Mucosa of stomach (tissue), 1 donor: ENCODE measurements around the gene KRT33A.

Source experiments
- H3K27me3 ChIP-seq: one replicate; pipeline ENCODE4 v1.7.0; 2013; ENCODE audit warnings: mild to moderate bottlenecking, low read length; ENCODE audit not compliant: control insufficient read depth, insufficient read depth
- H3K36me3 ChIP-seq: one replicate; pipeline ENCODE4 v1.7.0; 2013; ENCODE audit warnings: low read length; ENCODE audit not compliant: control insufficient read depth, insufficient read depth
- H3K4me1 ChIP-seq: one replicate; pipeline ENCODE4 v1.7.0; 2013; ENCODE audit warnings: mild to moderate bottlenecking, low read length; ENCODE audit not compliant: control insufficient read depth, insufficient read depth
- H3K4me3 ChIP-seq: one replicate; pipeline ENCODE4 v1.7.0; 2013; ENCODE audit warnings: low read length
- H3K9ac ChIP-seq: one replicate; pipeline ENCODE4 v1.7.0; 2013; ENCODE audit warnings: mild to moderate bottlenecking, low read length, moderate library complexity
- H3K9me3 ChIP-seq: one replicate; pipeline ENCODE4 v1.7.0; 2013; ENCODE audit warnings: mild to moderate bottlenecking, low read length, moderate library complexity; ENCODE audit not compliant: control insufficient read depth
- donor health status: Pancreatic carcinoma.

KRT33A gene

GRCh38 chr17:41335747-41336146 lies 14.9 kb downstream of the KRT33A start:
- peaks cover 5% of the 10 kb centered on the region for H3K4me1 ChIP-seq
- no peaks in the 10 kb centered on the region for H3K9me3 ChIP-seq
- no peaks in the 10 kb centered on the region for H3K36me3 ChIP-seq
- H3K4me3 ChIP-seq, result no peak overlapping the region
- peaks cover 5% of the 10 kb centered on the region for H3K27me3 ChIP-seq
- H3K9ac ChIP-seq, result no peak overlapping the region

- H3K36me3 ChIP-seq, result no peaks in the 10 kb centered on the region
- no peaks in the 10 kb centered on the region for H3K9me3 ChIP-seq
- H3K27me3 ChIP-seq, result peaks cover 5% of the 10 kb centered on the region
- H3K4me1 ChIP-seq, result peaks cover 5% of the 10 kb centered on the region
- no peak overlapping the region for H3K4me3 ChIP-seq
- no peak overlapping the region for H3K9ac ChIP-seq
These were observed 16.0 kb downstream of the KRT33A start for GRCh38 chr17:41334385-41335305.

DNA sequence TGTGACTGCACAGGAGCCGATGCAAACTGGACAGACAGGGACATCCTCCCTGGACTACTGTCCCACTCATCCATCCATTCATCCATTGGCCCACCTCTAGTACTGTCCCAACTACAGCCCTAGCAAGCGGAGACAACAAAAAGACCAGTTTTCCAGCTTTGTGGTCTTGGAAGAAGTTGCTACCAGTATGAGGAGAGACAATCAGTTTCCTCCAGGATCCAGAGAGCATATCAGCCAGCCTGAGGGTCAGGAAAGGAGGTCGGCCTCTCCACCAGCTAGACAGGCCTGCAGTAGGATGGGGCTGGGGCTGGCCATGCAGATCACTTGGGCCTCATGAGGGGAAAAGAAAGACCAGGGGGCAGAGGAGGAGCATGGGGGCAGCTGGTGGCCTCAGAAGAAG lies 16.8 kb downstream of the KRT33A start:
- Histone ChIP-seq H3K4me3 (no peak overlapping the region), H3K9me3 (no peaks in the 10 kb centered on the region), H3K9ac (no peak overlapping the region), H3K36me3 (no peaks in the 10 kb centered on the region), H3K4me1 (peaks cover 1% of the 10 kb centered on the region), H3K27me3 (peaks cover 5% of the 10 kb centered on the region)

DNA sequence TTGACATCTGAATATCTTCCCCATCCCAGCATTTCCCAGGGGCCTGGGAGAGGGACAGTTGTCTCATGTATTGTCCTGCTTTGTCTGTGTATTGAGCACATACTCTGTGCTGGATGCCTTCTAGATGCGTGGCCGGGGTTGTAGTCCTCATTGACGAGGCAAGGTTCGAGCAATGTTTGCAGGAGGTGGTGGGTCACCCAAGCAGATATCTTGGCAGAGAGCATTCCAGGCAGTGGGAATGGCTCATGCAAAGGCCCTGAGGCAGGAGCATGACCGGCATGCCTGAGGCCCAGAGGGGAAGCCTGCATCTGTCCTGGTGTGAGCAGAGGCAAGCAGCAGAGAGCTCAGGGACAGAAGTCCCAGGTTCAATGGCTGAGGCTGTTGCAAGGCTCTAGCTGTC lies 17.5 kb downstream of the KRT33A start:
- peaks cover 5% of the 10 kb centered on the region for H3K27me3 ChIP-seq
- H3K9me3 ChIP-seq, result no peaks in the 10 kb centered on the region
- H3K9ac ChIP-seq, result no peak overlapping the region
- no peaks in the 10 kb centered on the region for H3K4me1 ChIP-seq
- H3K36me3 ChIP-seq, result no peaks in the 10 kb centered on the region
- no peak overlapping the region for H3K4me3 ChIP-seq

GRCh38 chr17:41332239-41332638 lies 18.4 kb downstream of the KRT33A start:
- Histone ChIP-seq H3K9me3 (no peaks in the 10 kb centered on the region), H3K4me1 (no peaks in the 10 kb centered on the region), H3K9ac (no peak overlapping the region), H3K4me3 (no peak overlapping the region), H3K36me3 (no peaks in the 10 kb centered on the region), H3K27me3 (peaks cover 5% of the 10 kb centered on the region)

DNA sequence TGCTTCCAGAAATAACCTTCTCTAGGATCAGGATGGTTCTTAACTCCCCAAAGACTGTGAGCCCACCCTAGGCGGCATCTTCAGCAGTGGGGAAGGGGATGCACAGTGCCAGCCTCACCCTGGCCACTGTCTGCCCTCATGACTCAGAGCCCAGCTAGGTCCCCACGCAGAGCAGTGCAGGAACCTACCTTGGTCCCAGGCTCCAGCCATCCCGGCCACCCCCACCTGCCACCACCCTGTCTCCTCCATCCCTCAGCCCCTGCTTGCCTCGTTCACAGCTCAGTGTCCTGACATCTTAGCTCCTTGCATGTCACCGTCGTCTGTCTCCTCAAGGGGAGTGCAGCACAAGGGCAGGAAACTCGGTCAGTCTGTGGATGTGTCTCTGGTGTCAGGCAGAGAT lies 19.0 kb downstream of the KRT33A start:
- Histone ChIP-seq H3K36me3 (no peaks in the 10 kb centered on the region), H3K4me1 (no peaks in the 10 kb centered on the region), H3K9ac (no peak overlapping the region), H3K4me3 (no peak overlapping the region), H3K27me3 (peaks cover 5% of the 10 kb centered on the region), H3K9me3 (no peaks in the 10 kb centered on the region)

DNA sequence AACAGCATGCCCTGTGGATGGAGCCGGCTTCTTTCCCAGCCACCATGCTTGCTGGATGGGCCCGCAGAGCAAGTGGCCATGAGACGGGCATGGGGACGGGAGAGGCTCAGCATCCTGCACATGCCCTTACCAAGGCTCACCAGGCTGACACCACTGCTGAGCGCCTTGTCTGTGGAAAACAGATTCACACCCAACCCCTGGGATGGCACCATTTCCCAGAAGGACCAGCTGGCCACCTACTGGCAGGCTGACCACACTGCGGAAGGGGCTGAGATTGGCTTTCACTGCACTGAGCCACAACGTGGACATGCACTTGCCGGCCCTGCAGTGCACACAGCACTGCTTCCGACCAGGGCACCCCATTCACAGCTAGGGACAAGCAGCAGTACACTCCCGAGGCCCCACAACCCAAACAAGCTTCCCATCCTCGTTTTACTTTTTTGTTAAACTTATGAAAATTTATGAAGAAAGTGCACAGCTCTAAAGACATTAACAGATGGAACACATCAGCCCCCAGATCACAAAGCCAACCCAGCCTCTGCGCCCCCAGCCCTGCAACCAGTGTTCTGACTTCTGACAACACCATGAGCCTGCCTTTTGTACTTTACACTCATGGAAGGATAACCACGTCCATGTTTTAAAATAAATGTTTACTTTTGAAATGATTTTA lies 21.2 kb downstream of the KRT33A start:
- Histone ChIP-seq H3K9ac (no peak overlapping the region), H3K4me1 (no peaks in the 10 kb centered on the region), H3K9me3 (no peaks in the 10 kb centered on the region), H3K27me3 (no peaks in the 10 kb centered on the region), H3K36me3 (no peaks in the 10 kb centered on the region), H3K4me3 (no peak overlapping the region)

- H3K9ac ChIP-seq, result no peak overlapping the region
- no peaks in the 10 kb centered on the region for H3K9me3 ChIP-seq
- no peaks in the 10 kb centered on the region for H3K27me3 ChIP-seq
These were observed 22.4 kb downstream of the KRT33A start for GRCh38 chr17:41328207-41328606.

DNA sequence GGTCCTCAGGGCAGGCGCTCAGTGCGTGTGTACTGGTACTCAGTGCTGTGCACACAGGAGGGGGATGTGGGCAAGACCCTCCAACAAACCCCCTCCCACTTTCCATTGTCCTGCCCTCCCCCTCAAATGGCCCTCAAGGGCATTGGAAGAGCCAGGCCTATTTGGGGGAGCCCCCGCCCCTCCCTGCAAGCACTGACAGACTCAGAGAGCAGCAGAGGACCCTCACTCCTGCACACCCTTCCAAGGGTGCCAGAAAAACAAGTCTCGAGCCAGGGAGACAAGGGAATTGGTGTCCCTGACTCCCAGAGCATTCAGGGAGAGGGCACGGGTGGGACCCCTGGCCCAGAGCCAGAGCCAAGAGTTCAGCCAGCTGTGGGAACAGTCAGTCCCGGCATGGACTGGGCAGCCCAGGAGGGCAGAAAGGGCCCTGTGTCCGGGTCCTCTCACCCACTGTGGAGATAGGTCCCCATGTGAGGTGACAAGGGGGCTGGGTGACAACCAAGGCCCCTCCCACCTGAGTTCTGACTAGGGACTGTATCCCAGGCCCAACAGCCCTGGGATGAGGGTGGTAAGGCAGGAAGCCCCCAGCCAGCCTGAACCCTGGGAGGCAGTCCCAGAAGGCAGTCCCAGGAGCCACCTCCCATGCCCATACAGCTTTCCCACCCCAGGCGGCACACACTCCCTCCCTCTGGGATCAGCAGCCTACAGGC lies 23.1 kb downstream of the KRT33A start:
- Histone ChIP-seq H3K27me3 (no peaks in the 10 kb centered on the region), H3K36me3 (no peaks in the 10 kb centered on the region), H3K4me1 (no peaks in the 10 kb centered on the region), H3K9me3 (no peaks in the 10 kb centered on the region), H3K4me3 (no peak overlapping the region), H3K9ac (no peak overlapping the region)

More at GRCh38 chr17:41328207-41328606, 22.4 kb downstream of the KRT33A start:
- Histone ChIP-seq H3K36me3 (no peaks in the 10 kb centered on the region), H3K4me3 (no peak overlapping the region), H3K4me1 (no peaks in the 10 kb centered on the region)

DNA sequence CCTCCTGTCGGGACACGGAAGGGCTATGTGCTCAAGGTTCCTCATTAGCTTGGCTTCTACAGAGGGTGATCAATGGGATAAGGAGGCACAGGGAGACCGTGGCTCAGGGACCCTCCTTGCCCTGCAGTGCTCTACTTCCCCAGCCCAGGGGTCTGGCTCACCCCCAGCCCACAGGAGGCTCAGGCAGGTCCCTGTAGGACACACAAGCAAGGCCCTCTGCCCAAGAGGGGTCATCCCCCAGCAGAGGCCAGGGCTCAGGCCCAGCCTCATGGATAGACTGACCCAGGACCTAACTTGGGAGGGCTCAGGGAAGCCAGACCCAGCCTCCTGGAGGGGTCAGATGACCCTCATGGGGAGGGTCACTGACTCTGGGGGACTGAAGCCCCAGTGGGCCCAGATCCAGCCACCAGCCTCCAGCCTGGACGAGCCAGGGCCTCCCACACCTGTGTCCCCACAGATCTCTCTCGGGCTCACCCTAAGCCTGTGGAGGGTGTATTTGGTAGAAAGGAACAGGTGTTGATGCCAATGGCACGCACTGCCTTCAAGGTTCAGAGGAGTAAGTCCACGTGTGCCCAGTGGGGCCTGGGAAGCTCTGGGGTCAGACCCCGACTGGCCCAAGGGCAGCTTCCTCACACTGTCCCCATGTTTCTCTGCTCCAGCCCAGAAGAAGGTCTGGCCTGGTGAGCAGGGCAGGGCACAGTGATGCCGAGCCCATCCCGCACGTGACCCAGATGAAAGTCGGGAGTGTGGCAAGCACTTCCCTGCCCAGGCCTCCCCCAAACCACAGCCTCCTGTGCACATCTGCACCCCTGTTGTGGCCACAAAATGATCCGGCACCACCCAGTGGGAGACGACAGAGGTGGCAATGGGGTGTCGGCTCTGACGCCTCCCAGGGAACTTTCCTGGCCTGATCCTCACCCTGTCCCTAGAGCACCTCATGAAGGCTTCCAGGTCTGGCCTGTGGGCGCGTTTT lies 24.2 kb downstream of the KRT33A start:
- no peaks in the 10 kb centered on the region for H3K9me3 ChIP-seq
- no peaks in the 10 kb centered on the region for H3K36me3 ChIP-seq
- no peaks in the 10 kb centered on the region for H3K27me3 ChIP-seq
- H3K4me1 ChIP-seq, result no peaks in the 10 kb centered on the region
- H3K4me3 ChIP-seq, result no peak overlapping the region
- no peak overlapping the region for H3K9ac ChIP-seq

GRCh38 chr17:41325611-41326010 lies 25.0 kb downstream of the KRT33A start:
- H3K27me3 ChIP-seq, result no peaks in the 10 kb centered on the region
- H3K4me3 ChIP-seq, result no peak overlapping the region
- H3K9me3 ChIP-seq, result no peaks in the 10 kb centered on the region
- no peaks in the 10 kb centered on the region for H3K36me3 ChIP-seq
- H3K9ac ChIP-seq, result no peak overlapping the region
- H3K4me1 ChIP-seq, result no peaks in the 10 kb centered on the region
